Osteoblast (primary cell): ENCODE measurements around the gene XBP1. TPM values are rescaled to one million over a fixed set of nuclear protein-coding genes. Genes with fewer than 3 reads are reported as not detected.
"Not testable (repeated sequence)": the region's sequence is repeated elsewhere in the genome, so short reads cannot be mapped to it uniquely, and the experiment has no call there.

ENCODE experiments used
- DNase-seq: peaks from one replicate; pipeline ENCODE4 v3.0.0; 2011; ENCODE audit warnings: low spot score, mixed read lengths; ENCODE audit not compliant: insufficient read length; ENCODE audit errors: missing footprints
- H2AFZ ChIP-seq: 2 replicates; pipeline ENCODE4 v1.6.0; 2011; ENCODE audit warnings: mild to moderate bottlenecking, low read length
- H3K27ac ChIP-seq: 2 replicates; pipeline ENCODE4 v1.5.1; 2011; ENCODE audit warnings: mild to moderate bottlenecking, low read depth, low read length, moderate library complexity
- H3K27me3 ChIP-seq: 2 replicates; pipeline ENCODE4 v1.6.0; 2012; ENCODE audit warnings: mild to moderate bottlenecking, control low read depth, inconsistent platforms, low read length, moderate library complexity; ENCODE audit not compliant: insufficient read depth
- H3K36me3 ChIP-seq: 2 replicates; pipeline ENCODE4 v1.5.1; 2011; ENCODE audit warnings: mild to moderate bottlenecking, low read length, control low read depth, moderate library complexity; ENCODE audit not compliant: insufficient read depth
- H3K4me1 ChIP-seq: 2 replicates; pipeline ENCODE4 v1.5.1; 2011; ENCODE audit warnings: mild to moderate bottlenecking, low read length, control low read depth, moderate library complexity; ENCODE audit not compliant: insufficient read depth
- H3K4me2 ChIP-seq: 2 replicates; pipeline ENCODE4 v1.6.0; 2011; ENCODE audit warnings: mild to moderate bottlenecking, low read length; ENCODE audit not compliant: insufficient read depth
- H3K4me3 ChIP-seq: fragments of 200-600 bp; sonication (generic); 3 replicates; pipeline ENCODE4 v1.5.1; 2012; ENCODE audit warnings: mild to moderate bottlenecking, low read length, inconsistent platforms; ENCODE audit not compliant: insufficient read depth
- H3K79me2 ChIP-seq: 2 replicates; pipeline ENCODE4 v1.6.0; 2012; ENCODE audit warnings: mild to moderate bottlenecking, low read length, control low read depth, inconsistent platforms; ENCODE audit not compliant: insufficient read depth
- H3K9me3 ChIP-seq: 2 replicates; pipeline ENCODE4 v1.5.1; 2011; ENCODE audit warnings: low read depth, low read length, control low read depth
- H4K20me1 ChIP-seq: 2 replicates; pipeline ENCODE4 v1.6.0; 2012; ENCODE audit warnings: mild to moderate bottlenecking, low read length, control low read depth; ENCODE audit not compliant: insufficient read depth
- CTCF ChIP-seq: IDR thresholded peaks from 2 replicates; pipeline ENCODE4 v1.5.1; 2011; ENCODE audit warnings: mild to moderate bottlenecking, low read depth, low read length, moderate library complexity; ENCODE audit errors: extremely low read depth
- total RNA-seq: library from RNA; depleted of rRNA; stranded (reverse); fragments of >200 nt; gene quantifications from 2 replicates; pipeline ENCODE4 v1.2.3, GENCODE V29; 2012

The XBP1 gene
- total RNA-seq, 1 donor, result 219 TPM

- H3K9me3 ChIP-seq, result no peaks in the 10 kb centered on the region
These were observed 12.1 kb upstream of the XBP1 start for GRCh38 chr22:28812516-28812915.

GRCh38 chr22:28810821-28811491 is 10.6 kb upstream of the XBP1 start:
- peaks cover 4% of the 10 kb centered on the region for H3K4me1 ChIP-seq
- no peak overlapping the region for H3K27ac ChIP-seq
- H3K27me3 ChIP-seq, result no peaks in the 10 kb centered on the region
- H3K4me3 ChIP-seq, result no peak overlapping the region
- H3K79me2 ChIP-seq, result peaks cover 3% of the 10 kb centered on the region
- H3K9me3 ChIP-seq, result no peaks in the 10 kb centered on the region
- no peak for DNase-seq
- no peak overlapping the region for H3K4me2 ChIP-seq
- TF ChIP-seq CTCF, result no peak
- no peak overlapping the region for H2AFZ ChIP-seq
- peaks cover 6% of the 10 kb centered on the region for H3K36me3 ChIP-seq
- H4K20me1 ChIP-seq, result no peaks in the 10 kb centered on the region

More at GRCh38 chr22:28812516-28812915, 12.1 kb upstream of the XBP1 start:
- peaks cover 3% of the 10 kb centered on the region for H3K79me2 ChIP-seq
- no peak overlapping the region for H2AFZ ChIP-seq
- no peak overlapping the region for H3K27ac ChIP-seq
- no peaks in the 10 kb centered on the region for H3K27me3 ChIP-seq
- H3K4me1 ChIP-seq, result peaks cover 4% of the 10 kb centered on the region
- H3K4me3 ChIP-seq, result no peak overlapping the region
- no peaks in the 10 kb centered on the region for H4K20me1 ChIP-seq
- H3K36me3 ChIP-seq, result peaks cover 6% of the 10 kb centered on the region
- no peak for DNase-seq
- H3K4me2 ChIP-seq, result no peak overlapping the region
- TF ChIP-seq CTCF, result no peak

- no peaks in the 10 kb centered on the region for H3K27me3 ChIP-seq
- no peak overlapping the region for H3K4me3 ChIP-seq
- no peak overlapping the region for H2AFZ ChIP-seq
- no peak for TF ChIP-seq CTCF
- H3K4me2 ChIP-seq, result no peak overlapping the region
- H4K20me1 ChIP-seq, result no peaks in the 10 kb centered on the region
- no peaks in the 10 kb centered on the region for H3K9me3 ChIP-seq
- no peak for DNase-seq
- peaks cover 3% of the 10 kb centered on the region for H3K79me2 ChIP-seq
- H3K27ac ChIP-seq, result no peak overlapping the region
- H3K4me1 ChIP-seq, result peaks cover 3% of the 10 kb centered on the region
- H3K36me3 ChIP-seq, result no peaks in the 10 kb centered on the region
These were observed 8.5 kb upstream of the XBP1 start for GRCh38 chr22:28808716-28809355.

- not testable (repeated sequence) for DNase-seq, H3K4me3 ChIP-seq, H3K27ac ChIP-seq, H3K9me3 ChIP-seq, H2AFZ ChIP-seq, H4K20me1 ChIP-seq, H3K36me3 ChIP-seq, H3K4me2 ChIP-seq, H3K4me1 ChIP-seq, H3K27me3 ChIP-seq
- H3K79me2 ChIP-seq, result peaks cover 13% of the 10 kb centered on the region
These were observed 5.1 kb upstream of the XBP1 start for GRCh38 chr22:28805426-28805825.
